Fibroblast of lung (primary cell): ENCODE measurements around the gene TRAPPC8. TPM values are rescaled to one million over a fixed set of nuclear protein-coding genes. Genes with fewer than 3 reads are reported as not detected.

Experiments
- DNase-seq, 2 donors: peaks; one replicate each; pipeline versions ENCODE4 v3.0.0 to v3.0.0-alpha.2; 2010; ENCODE audit warnings: low read depth in 2 of 2
- H2AFZ ChIP-seq: 2 replicates; pipeline ENCODE4 v1.5.1; 2012; ENCODE audit warnings: low read length, control low read depth, inconsistent platforms
- H3K27ac ChIP-seq: 2 replicates; pipeline ENCODE4 v1.5.1; 2011; ENCODE audit warnings: low read length, control low read depth; ENCODE audit not compliant: insufficient read depth
- H3K27me3 ChIP-seq: 2 replicates; pipeline ENCODE4 v1.5.1; 2011; ENCODE audit warnings: mild to moderate bottlenecking, low read length; ENCODE audit not compliant: control insufficient read depth, insufficient read depth
- H3K36me3 ChIP-seq: 2 replicates; pipeline ENCODE4 v1.5.1; 2011; ENCODE audit warnings: low read length; ENCODE audit not compliant: control insufficient read depth, insufficient read depth
- H3K4me1 ChIP-seq: 2 replicates; pipeline ENCODE4 v1.5.1; 2011; ENCODE audit warnings: low read length; ENCODE audit not compliant: control insufficient read depth, insufficient read depth; ENCODE audit errors: extremely low read depth
- H3K4me2 ChIP-seq: 2 replicates; pipeline ENCODE4 v1.5.1; 2011; ENCODE audit warnings: low read length, control low read depth; ENCODE audit not compliant: insufficient read depth; ENCODE audit errors: extremely low read depth
- H3K4me3 ChIP-seq, 4 experiments: fragments of 200-600 bp in 1 of 4; sonication (generic) in 1 of 4; replicated peaks in 1 of 4; 2 replicates each; pipeline ENCODE4 v1.5.1; 2011 to 2016; ENCODE audit warnings: low read length in 4 of 4, low read depth in 3 of 4, mild to moderate bottlenecking in 3 of 4, control low read depth in 2 of 4, inconsistent platforms in 1 of 4, mixed read lengths in 1 of 4; ENCODE audit not compliant: insufficient read depth in 1 of 4; ENCODE audit errors: control extremely low read depth in 1 of 4
- H3K79me2 ChIP-seq: 2 replicates; pipeline ENCODE4 v1.5.1; 2012; ENCODE audit warnings: mild to moderate bottlenecking, low read length, inconsistent platforms; ENCODE audit not compliant: control insufficient read depth, insufficient read depth
- H3K9ac ChIP-seq: 2 replicates; pipeline ENCODE4 v1.5.1; 2011; ENCODE audit warnings: mild to moderate bottlenecking, low read length, control low read depth; ENCODE audit not compliant: insufficient read depth
- H3K9me3 ChIP-seq: 2 replicates; pipeline ENCODE4 v1.5.1; 2012; ENCODE audit warnings: low read depth, low read length; ENCODE audit not compliant: control insufficient read depth, insufficient read depth
- H4K20me1 ChIP-seq: 2 replicates; pipeline ENCODE4 v1.5.1; 2011; ENCODE audit warnings: low read length; ENCODE audit not compliant: control insufficient read depth, insufficient read depth; ENCODE audit errors: extremely low read depth
- EZH2 ChIP-seq: IDR thresholded peaks from 2 replicates; pipeline ENCODE4 v1.5.1; 2012; ENCODE audit warnings: low read length, control low read depth, mild to moderate bottlenecking; ENCODE audit errors: missing control alignments
- polyA plus RNA-seq, 2 donors: library from polyadenylated mRNA; depleted of rRNA in 1 of 2; stranded (reverse) in 1 of 2; unstranded in 1 of 2; fragments of >200 nt; gene quantifications; 2 replicates each; pipeline ENCODE4 v1.2.1, GENCODE V29; 2011 to 2012; ENCODE audit warnings: missing spikeins in 1 of 2
- total RNA-seq: library from RNA; depleted of rRNA; stranded (reverse); fragments of >200 nt; gene quantifications from 2 replicates; pipeline ENCODE4 v1.2.1, GENCODE V29; 2014
- TF ChIP-seq, protein P1 (sequence below), 2 donors: IDR thresholded peaks in 1 of 2; conservative IDR thresholded peaks in 1 of 2; 1 replicate in 1 of 2; 2 replicates in 1 of 2; pipeline ENCODE4 v1.5.1; 2011 to 2012; ENCODE audit warnings: low read length in 2 of 2, control low read depth in 1 of 2, inconsistent platforms in 1 of 2, low read depth in 1 of 2, mild to moderate bottlenecking in 1 of 2

TRAPPC8 gene
- total and polyA plus RNA-seq, 2 donors (not counting 1 experiment from before 2014, with no cell fraction given), result 53.4 to 64.2 TPM

DNA sequence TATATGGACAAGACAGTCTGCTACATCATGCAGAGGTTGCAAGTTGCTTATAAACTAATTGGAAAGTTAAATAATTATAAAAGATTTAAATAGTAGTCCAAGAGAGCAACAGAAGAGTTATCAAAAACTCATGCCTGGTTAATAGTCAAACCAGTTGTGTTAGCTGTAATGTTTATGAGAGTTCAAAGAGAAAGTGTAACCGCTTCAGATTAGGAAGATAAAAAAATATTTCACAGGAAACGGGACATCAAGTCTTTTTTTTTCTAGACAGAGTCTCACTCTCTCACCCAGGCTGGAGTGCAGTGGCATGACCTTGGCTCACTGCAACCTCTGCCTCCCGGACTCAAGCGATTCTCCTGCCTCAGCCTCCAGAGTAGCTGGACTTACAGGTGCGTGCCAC, 41.0 kb upstream of the TRAPPC8 start:
- Histone ChIP-seq H3K4me2 (no peak overlapping the region), H3K36me3 (no peaks in the 10 kb centered on the region), H3K4me1 (no peaks in the 10 kb centered on the region), H3K9me3 (no peaks in the 10 kb centered on the region), H3K27ac (no peak overlapping the region), H2AFZ (no peak overlapping the region), H3K27me3 (no peaks in the 10 kb centered on the region), H3K79me2 (no peaks in the 10 kb centered on the region), H3K4me3 (no peak overlapping the region), H3K9ac (no peak overlapping the region), H4K20me1 (no peaks in the 10 kb centered on the region)
- no peak for DNase-seq
- no peak for TF ChIP-seq EZH2

DNA sequence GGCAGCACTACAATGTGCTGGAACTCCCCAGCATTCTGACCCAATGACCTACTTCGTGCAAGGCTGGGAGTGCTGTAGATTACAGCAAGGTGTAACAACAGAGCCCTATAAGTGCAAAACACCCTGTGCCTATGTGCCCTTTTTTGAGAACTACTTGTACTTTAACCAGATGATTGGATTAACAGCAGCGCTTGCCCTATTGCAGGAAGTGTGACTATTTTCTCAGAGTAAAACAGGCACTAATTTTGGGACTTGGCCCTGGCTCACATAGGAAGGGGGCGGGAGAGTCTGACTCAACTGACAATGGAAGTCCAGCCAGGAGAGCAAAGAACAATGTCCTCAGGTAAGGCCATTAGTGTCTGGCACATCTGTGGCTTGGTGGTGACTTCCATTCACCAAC, 40.1 kb upstream of the TRAPPC8 start:
- H3K4me3 ChIP-seq, result no peak overlapping the region
- no peaks in the 10 kb centered on the region for H4K20me1 ChIP-seq
- no peaks in the 10 kb centered on the region for H3K9me3 ChIP-seq
- no peak for TF ChIP-seq EZH2
- TF ChIP-seq, protein P1, sequence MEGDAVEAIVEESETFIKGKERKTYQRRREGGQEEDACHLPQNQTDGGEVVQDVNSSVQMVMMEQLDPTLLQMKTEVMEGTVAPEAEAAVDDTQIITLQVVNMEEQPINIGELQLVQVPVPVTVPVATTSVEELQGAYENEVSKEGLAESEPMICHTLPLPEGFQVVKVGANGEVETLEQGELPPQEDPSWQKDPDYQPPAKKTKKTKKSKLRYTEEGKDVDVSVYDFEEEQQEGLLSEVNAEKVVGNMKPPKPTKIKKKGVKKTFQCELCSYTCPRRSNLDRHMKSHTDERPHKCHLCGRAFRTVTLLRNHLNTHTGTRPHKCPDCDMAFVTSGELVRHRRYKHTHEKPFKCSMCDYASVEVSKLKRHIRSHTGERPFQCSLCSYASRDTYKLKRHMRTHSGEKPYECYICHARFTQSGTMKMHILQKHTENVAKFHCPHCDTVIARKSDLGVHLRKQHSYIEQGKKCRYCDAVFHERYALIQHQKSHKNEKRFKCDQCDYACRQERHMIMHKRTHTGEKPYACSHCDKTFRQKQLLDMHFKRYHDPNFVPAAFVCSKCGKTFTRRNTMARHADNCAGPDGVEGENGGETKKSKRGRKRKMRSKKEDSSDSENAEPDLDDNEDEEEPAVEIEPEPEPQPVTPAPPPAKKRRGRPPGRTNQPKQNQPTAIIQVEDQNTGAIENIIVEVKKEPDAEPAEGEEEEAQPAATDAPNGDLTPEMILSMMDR (conservative IDR thresholded peaks at IDR 0.05 in 1 of 2, IDR thresholded peaks at IDR 0.05 in 1 of 2; ENCODE audit: low read depth in 1 of 2, low read length in 2 of 2), result no peak
- H3K79me2 ChIP-seq, result no peaks in the 10 kb centered on the region
- no peaks in the 10 kb centered on the region for H3K36me3 ChIP-seq
- H3K4me2 ChIP-seq, result no peak overlapping the region
- no peak for DNase-seq
- H3K27me3 ChIP-seq, result no peaks in the 10 kb centered on the region
- H3K9ac ChIP-seq, result no peak overlapping the region
- no peaks in the 10 kb centered on the region for H3K4me1 ChIP-seq
- no peak overlapping the region for H3K27ac ChIP-seq
- H2AFZ ChIP-seq, result no peak overlapping the region

DNA sequence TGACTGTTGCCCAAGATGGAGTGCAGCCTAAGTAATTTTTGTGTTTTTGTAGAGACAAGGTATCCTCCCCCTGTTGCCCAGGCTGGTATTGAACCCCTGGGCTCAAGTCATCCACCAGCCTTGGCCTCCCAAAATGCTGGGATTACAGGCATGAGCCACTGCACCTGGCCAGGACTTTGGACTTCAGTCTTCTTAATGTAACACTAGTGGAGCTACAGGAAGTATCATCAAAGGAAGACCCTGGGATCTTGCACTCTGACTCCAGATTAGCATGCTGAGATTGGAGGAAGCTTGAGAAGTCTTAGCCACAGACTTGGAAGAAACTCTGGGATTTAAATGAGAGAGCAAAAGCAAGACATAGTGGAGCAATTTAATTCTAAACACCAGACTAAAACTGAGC, 37.9 kb upstream of the TRAPPC8 start:
- H3K36me3 ChIP-seq, result no peaks in the 10 kb centered on the region
- no peak overlapping the region for H3K27ac ChIP-seq
- H4K20me1 ChIP-seq, result no peaks in the 10 kb centered on the region
- H3K27me3 ChIP-seq, result no peaks in the 10 kb centered on the region
- TF ChIP-seq EZH2, result no peak
- TF ChIP-seq, protein P1 (conservative IDR thresholded peaks at IDR 0.05 in 1 of 2, IDR thresholded peaks at IDR 0.05 in 1 of 2; ENCODE audit: low read depth in 1 of 2, low read length in 2 of 2), result no peak
- no peak overlapping the region for H3K4me3 ChIP-seq
- H3K4me2 ChIP-seq, result no peak overlapping the region
- DNase-seq, result no peak
- no peaks in the 10 kb centered on the region for H3K4me1 ChIP-seq
- no peaks in the 10 kb centered on the region for H3K79me2 ChIP-seq
- H3K9me3 ChIP-seq, result no peaks in the 10 kb centered on the region
- no peak overlapping the region for H3K9ac ChIP-seq
- no peak overlapping the region for H2AFZ ChIP-seq
